Motor neuron (in vitro differentiated cells): ENCODE measurements around the gene B2M. TPM values are rescaled to one million over a fixed set of nuclear protein-coding genes. Genes with fewer than 3 reads are reported as not detected.
"Not testable (repeated sequence)": the region's sequence is repeated elsewhere in the genome, so short reads cannot be mapped to it uniquely, and the experiment has no call there.

Source experiments
- ATAC-seq, 8 experiments: fragments of 200-7000 bp; cut with Tn5 transposase; replicated peaks in 6 of 8; 2 replicates each; pipeline ENCODE4 v1.8.0; 2021; ENCODE audit warnings: mild to moderate bottlenecking in 8 of 8, moderate library complexity in 8 of 8
- H3K27ac ChIP-seq, 2 donors: fragments of 250-450 bp; sonication (Bioruptor Pico); 2 replicates each; pipeline ENCODE4 v1.9.0; 2021; ENCODE audit warnings: antibody characterized with exemption in 2 of 2, mild to moderate bottlenecking in 2 of 2, moderate library complexity in 1 of 2
- H3K4me1 ChIP-seq, 2 donors: fragments of 250-450 bp; sonication (Bioruptor Pico); replicated peaks in 1 of 2; 2 replicates each; pipeline ENCODE4 v1.6.1; 2021; ENCODE audit warnings: antibody characterized with exemption in 2 of 2, mild to moderate bottlenecking in 2 of 2, moderate library complexity in 1 of 2
- H3K4me3 ChIP-seq, 5 donors: fragments of 250-450 bp; sonication (Bioruptor Pico); 2 replicates each; pipeline ENCODE4 v1.9.0; 2021; ENCODE audit warnings: antibody characterized with exemption in 5 of 5, mild to moderate bottlenecking in 5 of 5, moderate library complexity in 4 of 5
- WGBS, 10 experiments: fragments of 450-650 bp; shearing (Covaris generic); methylation state at CpG; one replicate each; pipeline ENCODE4 v1.0.0; 2022; 5-methylcytosine and 5-hydroxymethylcytosine counted together
- in situ Hi-C, 9 experiments: fragments of 400-800 bp; cut with MboI; loops; one replicate each; pipeline ENCODE4 v1.15.0; 2021; ENCODE audit warnings: low sequenced_read_pairs in 9 of 9, low pct_unique_long_range_greater_than_20kb in 2 of 9; ENCODE audit not compliant: unreplicated experiment in 9 of 9
- total RNA-seq, 8 experiments: library from RNA; unstranded; fragments of 300-600 nt; gene quantifications; 2 replicates each; pipeline versions ENCODE4 v1.2.3 to v1.2.4, GENCODE V29; 2022

The B2M gene
- total RNA-seq, 8 experiments from 2014 or later = 27.1 to 8,870 (median 763) TPM

- ATAC-seq, H3K27ac ChIP-seq, H3K4me3 ChIP-seq, H3K4me1 ChIP-seq, in situ Hi-C loops: not testable (repeated sequence)
- 80 to 100% (median 96%) methylated on average over 1 to 7 of the region's 8 CpGs for WGBS, 10 experiments
Observed at GRCh38 chr15:44720000-44720435, 8.7 kb downstream of the B2M start.

GRCh38 chr15:44720460-44721176 lies 9.3 kb downstream of the B2M start:
- in situ Hi-C loops = no loop called here
- H3K27ac ChIP-seq = no peak overlapping the region
- peak in 3 of 8 experiments; percentile 14 to 27 (median 23) for ATAC-seq
- no peaks in the 10 kb centered on the region for H3K4me1 ChIP-seq
- 87 to 100% (median 93%) methylated on average over 1 to 4 of the region's 4 CpGs; no CpG with 5 or more reads in 3 of the 10 experiments for WGBS, 10 experiments
- H3K4me3 ChIP-seq = no peak overlapping the region

GRCh38 chr15:44722011-44722410 lies 10.7 kb downstream of the B2M start:
- no peaks in the 10 kb centered on the region for H3K4me1 ChIP-seq
- in situ Hi-C loops = no loop called here
- no peak overlapping the region for H3K27ac ChIP-seq
- no peak for ATAC-seq
- no peak overlapping the region for H3K4me3 ChIP-seq
- 38 to 100% (median 80%) methylated on average over 1 to 2 of the region's 2 CpGs; no CpG with 5 or more reads in 1 of the 10 experiments for WGBS, 10 experiments

- ATAC-seq = peak in 3 of 8 experiments; percentile 4 to 6 (median 6)
- WGBS, 10 experiments = 0 to 100% (median 80%) methylated on average over 1 to 7 of the region's 7 CpGs; no CpG with 5 or more reads in 3 of the 10 experiments
- Histone ChIP-seq H3K4me3 (no peak overlapping the region), H3K4me1 (peaks cover 0 to 10% of the 10 kb centered on the region in 2 donors), H3K27ac (no peak overlapping the region)
- in situ Hi-C loops = loop anchor here in 1 of 9 experiments (25.0 kb wide), 1 partner anchor 139 kb away; no protein-coding TSS in a partner anchor
Observed at GRCh38 chr15:44726136-44726535, 14.8 kb downstream of the B2M start.

GRCh38 chr15:44726568-44727484 lies 15.5 kb downstream of the B2M start:
- no peak overlapping the region for H3K27ac ChIP-seq
- in situ Hi-C loops = loop anchor here in 1 of 9 experiments (25.0 kb wide), 1 partner anchor 140 kb away; no protein-coding TSS in a partner anchor
- H3K4me3 ChIP-seq = no peak overlapping the region
- 0 to 95% (median 73%) methylated on average over 1 to 4 of the region's 5 CpGs; no CpG with 5 or more reads in 1 of the 10 experiments for WGBS, 10 experiments
- H3K4me1 ChIP-seq = peaks cover 0 to 10% of the 10 kb centered on the region in 2 donors
- peak in 3 of 8 experiments; percentile 47 to 58 (median 49) for ATAC-seq

- WGBS, 10 experiments = 66 to 100% (median 99%) methylated on average over 2 to 6 of the region's 6 CpGs
- Histone ChIP-seq H3K4me3 (peak overlapping the region in 2 of 5 donors; percentile 47 to 68), H3K27ac (no peak overlapping the region), H3K4me1 (peaks cover 0 to 10% of the 10 kb centered on the region in 2 donors)
- ATAC-seq = no peak
- in situ Hi-C loops = loop anchor here in 1 of 9 experiments (25.0 kb wide), 1 partner anchor 140 kb away; no protein-coding TSS in a partner anchor
Observed at GRCh38 chr15:44727485-44728231, 16.3 kb downstream of the B2M start.

- H3K4me1 ChIP-seq, ATAC-seq: not testable (repeated sequence)
- H3K27ac ChIP-seq = peak overlapping the region; percentile 58 to 75
- in situ Hi-C loops = loop anchor here in 1 of 9 experiments (25.0 kb wide), 1 partner anchor 141 kb away; no protein-coding TSS in a partner anchor
- H3K4me3 ChIP-seq = peak overlapping the region; percentile 46 to 75 (median 56)
- WGBS, 10 experiments = 50 to 100% (median 80%) methylated on average over 1 to 3 of the region's 5 CpGs; no CpG with 5 or more reads in 1 of the 10 experiments
Observed at GRCh38 chr15:44728232-44728575, 16.9 kb downstream of the B2M start.

GRCh38 chr15:44728576-44729407 lies 17.5 kb downstream of the B2M start:
- in situ Hi-C loops = loop anchor here in 1 of 9 experiments (25.0 kb wide), 1 partner anchor 141 kb away; no protein-coding TSS in a partner anchor
- H3K27ac ChIP-seq = peak overlapping the region; percentile 78 to 84
- peaks cover 0 to 10% of the 10 kb centered on the region in 2 donors for H3K4me1 ChIP-seq
- ATAC-seq = peak; percentile 67 to 95 (median 92)
- H3K4me3 ChIP-seq = peak overlapping the region; percentile 46 to 75 (median 56)
- WGBS, 10 experiments = 0 to 12% (median 1%) methylated on average over 1 to 22 of the region's 36 CpGs

GRCh38 chr15:44729408-44730127 lies 18.3 kb downstream of the B2M start:
- in situ Hi-C loops = loop anchor here in 1 of 9 experiments (25.0 kb wide), 1 partner anchor 142 kb away; no protein-coding TSS in a partner anchor
- peaks cover 0 to 10% of the 10 kb centered on the region in 2 donors for H3K4me1 ChIP-seq
- 0 to 89% (median 31%) methylated on average over 1 to 15 of the region's 21 CpGs for WGBS, 10 experiments
- peak overlapping the region; percentile 46 to 75 (median 56) for H3K4me3 ChIP-seq
- H3K27ac ChIP-seq = peak overlapping the region; percentile 78 to 84
- peak; percentile 1 to 32 (median 15) for ATAC-seq

- Histone ChIP-seq H3K4me3 (no peak overlapping the region), H3K27ac (no peak overlapping the region), H3K4me1 (peaks cover 0 to 6% of the 10 kb centered on the region in 2 donors)
- 50 to 100% (median 83%) methylated on average over 1 to 2 of the region's 2 CpGs; no CpG with 5 or more reads in 2 of the 10 experiments for WGBS, 10 experiments
- in situ Hi-C loops = loop anchor here in 1 of 9 experiments (25.0 kb wide), 1 partner anchor 148 kb away; no protein-coding TSS in a partner anchor
- ATAC-seq = no peak
Observed at GRCh38 chr15:44734839-44735481, 23.6 kb downstream of the B2M start.
